Measurements from ENCODE around the gene PPP1R37.

PPP1R37 gene

GRCh38 chr19:45130236-45130635, 37.3 kb downstream of the PPP1R37 start:
- TF ChIP-seq Cebpa-rat (IDR thresholded peaks at IDR 0.05): no peak
- Histone ChIP-seq H3K27me3 (no peaks in the 10 kb centered on the region), H3K9ac (peak overlapping the region; percentile 45), H3K27ac (no peak overlapping the region), H3K36me3 (peaks cover 33% of the 10 kb centered on the region), H3K4me1 (peaks cover 78% of the 10 kb centered on the region), H3K4me3 (no peak overlapping the region), H3K4me2 (peak overlapping the region; percentile 56), H4K20me1 (peaks cover 60% of the 10 kb centered on the region), H3K9me3 (no peaks in the 10 kb centered on the region)

- H3K9me3 ChIP-seq: no peaks in the 10 kb centered on the region
- no peak for TF ChIP-seq Cebpa-rat (IDR thresholded peaks at IDR 0.05)
- H3K4me1 ChIP-seq: peaks cover 78% of the 10 kb centered on the region
- no peaks in the 10 kb centered on the region for H3K27me3 ChIP-seq
- peak overlapping the region; percentile 45 for H3K9ac ChIP-seq
- peaks cover 33% of the 10 kb centered on the region for H3K36me3 ChIP-seq
- H3K27ac ChIP-seq: no peak overlapping the region
- peak overlapping the region; percentile 56 for H3K4me2 ChIP-seq
- no peak overlapping the region for H3K4me3 ChIP-seq
- peaks cover 52% of the 10 kb centered on the region for H4K20me1 ChIP-seq
Measured at GRCh38 chr19:45130888-45131615, 38.1 kb downstream of the PPP1R37 start.

- peak overlapping the region; percentile 53 for H3K9ac ChIP-seq
- no peak overlapping the region for H3K4me3 ChIP-seq
- TF ChIP-seq Cebpa-rat (IDR thresholded peaks at IDR 0.05): no peak
- H3K4me2 ChIP-seq: peak overlapping the region; percentile 97
- H3K36me3 ChIP-seq: peaks cover 11% of the 10 kb centered on the region
- H3K4me1 ChIP-seq: peaks cover 90% of the 10 kb centered on the region
- H4K20me1 ChIP-seq: peaks cover 54% of the 10 kb centered on the region
- no peaks in the 10 kb centered on the region for H3K27me3 ChIP-seq
- no peaks in the 10 kb centered on the region for H3K9me3 ChIP-seq
- H3K27ac ChIP-seq: peak overlapping the region; percentile 89
Measured at GRCh38 chr19:45133661-45134060, 40.7 kb downstream of the PPP1R37 start.

GRCh38 chr19:45135176-45135885, 42.4 kb downstream of the PPP1R37 start:
- Histone ChIP-seq H4K20me1 (peaks cover 46% of the 10 kb centered on the region), H3K4me1 (peaks cover 85% of the 10 kb centered on the region), H3K27ac (peak overlapping the region; percentile 89), H3K9ac (peak overlapping the region; percentile 53), H3K4me2 (peak overlapping the region; percentile 97), H3K9me3 (no peaks in the 10 kb centered on the region), H3K36me3 (peaks cover 15% of the 10 kb centered on the region), H3K27me3 (no peaks in the 10 kb centered on the region), H3K4me3 (no peak overlapping the region)
- no peak for TF ChIP-seq Cebpa-rat (IDR thresholded peaks at IDR 0.05)

- peaks cover 72% of the 10 kb centered on the region for H3K4me1 ChIP-seq
- no peak for TF ChIP-seq Cebpa-rat (IDR thresholded peaks at IDR 0.05)
Measured at GRCh38 chr19:45136507-45137178, 43.7 kb downstream of the PPP1R37 start.

GRCh38 chr19:45137179-45137761, 44.3 kb downstream of the PPP1R37 start:
- Histone ChIP-seq H3K4me1 (peaks cover 67% of the 10 kb centered on the region), H4K20me1 (peaks cover 37% of the 10 kb centered on the region; the same call in 1 of the 2 replicates), H3K36me3 (peaks cover 30% of the 10 kb centered on the region), H3K27me3 (no peaks in the 10 kb centered on the region), H3K4me3 (peak overlapping the region; percentile 53), H3K27ac (peak overlapping the region; percentile 89), H3K9me3 (no peaks in the 10 kb centered on the region), H3K9ac (peak overlapping the region; percentile 77), H3K4me2 (peak overlapping the region; percentile 97)
- no peak for TF ChIP-seq Cebpa-rat (IDR thresholded peaks at IDR 0.05)

More at GRCh38 chr19:45136507-45137178, 43.7 kb downstream of the PPP1R37 start:
- no peaks in the 10 kb centered on the region for H3K27me3 ChIP-seq
- peak overlapping the region; percentile 53 for H3K4me3 ChIP-seq
- peak overlapping the region; percentile 77 for H3K9ac ChIP-seq
- peaks cover 39% of the 10 kb centered on the region; the same call in 1 of the 2 replicates for H4K20me1 ChIP-seq
- H3K36me3 ChIP-seq: peaks cover 28% of the 10 kb centered on the region
- H3K4me2 ChIP-seq: peak overlapping the region; percentile 97
- H3K9me3 ChIP-seq: no peaks in the 10 kb centered on the region
- peak overlapping the region; percentile 89 for H3K27ac ChIP-seq

- Histone ChIP-seq H3K36me3 (peaks cover 38% of the 10 kb centered on the region), H3K27me3 (no peaks in the 10 kb centered on the region), H3K4me3 (no peak overlapping the region), H4K20me1 (peaks cover 44% of the 10 kb centered on the region; the same call in 1 of the 2 replicates), H3K27ac (peak overlapping the region; percentile 89), H3K4me2 (peak overlapping the region; percentile 97), H3K9me3 (no peaks in the 10 kb centered on the region), H3K4me1 (peaks cover 69% of the 10 kb centered on the region), H3K9ac (no peak overlapping the region; the same call in 1 of the 2 replicates)
- TF ChIP-seq Cebpa-rat (IDR thresholded peaks at IDR 0.05): no peak
Measured at GRCh38 chr19:45138303-45138751, 45.3 kb downstream of the PPP1R37 start.

- TF ChIP-seq Cebpa-rat (IDR thresholded peaks at IDR 0.05): no peak
- H4K20me1 ChIP-seq: peaks cover 49% of the 10 kb centered on the region; the same call in 1 of the 2 replicates
- no peaks in the 10 kb centered on the region for H3K27me3 ChIP-seq
- H3K27ac ChIP-seq: peak overlapping the region; percentile 26; the same call in 1 of the 2 replicates
- no peaks in the 10 kb centered on the region for H3K9me3 ChIP-seq
- peaks cover 64% of the 10 kb centered on the region for H3K4me1 ChIP-seq
- H3K4me3 ChIP-seq: no peak overlapping the region
- peaks cover 50% of the 10 kb centered on the region for H3K36me3 ChIP-seq
- no peak overlapping the region for H3K9ac ChIP-seq
- H3K4me2 ChIP-seq: no peak overlapping the region
Measured at GRCh38 chr19:45139286-45140143, 46.5 kb downstream of the PPP1R37 start.

Data from BLaER1 (cell line).